Cortex of kidney (tissue), 1 donor: Measurements from ENCODE around the gene RPTOR.
"Not testable (repeated sequence)": the region's sequence is repeated elsewhere in the genome, so short reads cannot be mapped to it uniquely, and the experiment has no call there.

Experiments
- DNase-seq: peaks from one replicate; lab custom pipeline; 2025; lab: John Stamatoyannopoulos, UW

RPTOR gene

GRCh38 chr17:80743181-80743771 is 198.6 kb downstream of the RPTOR start:
- no peak for DNase-seq

DNA sequence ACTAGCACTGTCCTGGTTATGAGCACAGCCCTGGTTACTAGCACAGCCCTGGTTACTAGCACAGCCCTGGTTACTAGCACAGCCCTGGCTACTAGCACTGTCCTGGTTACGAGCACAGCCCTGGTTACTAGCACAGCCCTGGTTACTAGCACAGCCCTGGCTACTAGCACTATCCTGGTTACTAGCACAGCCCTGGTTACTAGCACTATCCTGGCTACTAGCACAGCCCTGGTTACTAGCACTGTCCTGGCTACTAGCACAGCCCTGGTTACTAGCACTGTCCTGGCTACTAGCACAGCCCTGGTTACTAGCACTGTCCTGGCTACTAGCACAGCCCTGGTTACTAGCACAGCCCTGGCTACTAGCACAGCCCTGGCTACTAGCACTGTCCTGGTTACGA is 199.3 kb downstream of the RPTOR start:
- not testable (repeated sequence) for DNase-seq

GRCh38 chr17:80744725-80745124 is 200.1 kb downstream of the RPTOR start:
- not testable (repeated sequence) for DNase-seq

GRCh38 chr17:80745183-80745582 is 200.5 kb downstream of the RPTOR start:
- DNase-seq: no peak

- DNase-seq: no peak
These were observed 201.8 kb downstream of the RPTOR start for GRCh38 chr17:80746262-80746935.

GRCh38 chr17:80747469-80747868 is 202.8 kb downstream of the RPTOR start:
- no peak for DNase-seq

DNA sequence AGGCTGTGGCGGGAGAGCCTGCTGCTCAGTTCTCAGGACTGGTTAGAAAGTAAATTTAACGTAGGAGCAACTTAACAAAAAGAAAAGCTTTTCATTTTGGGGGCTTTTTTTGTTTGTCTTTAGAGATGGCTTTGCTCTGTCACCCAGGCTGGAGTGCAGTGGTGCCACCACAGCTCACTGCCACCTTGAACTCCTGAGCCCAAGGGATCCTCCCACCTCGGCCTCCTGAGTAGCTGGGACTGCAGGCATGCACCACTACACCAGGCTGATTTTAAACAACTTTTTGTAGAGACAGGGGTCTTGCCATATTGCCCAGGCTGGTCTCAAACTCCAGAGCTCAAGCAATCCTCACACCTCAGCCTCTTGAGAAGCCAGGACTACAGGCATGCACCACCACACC is 205.0 kb downstream of the RPTOR start:
- no peak for DNase-seq

- DNase-seq: no peak
These were observed 205.6 kb downstream of the RPTOR start for GRCh38 chr17:80750263-80750662.

GRCh38 chr17:80751070-80751945 is 206.7 kb downstream of the RPTOR start:
- DNase-seq: no peak

- no peak for DNase-seq
These were observed 207.4 kb downstream of the RPTOR start for GRCh38 chr17:80751946-80752581.

DNA sequence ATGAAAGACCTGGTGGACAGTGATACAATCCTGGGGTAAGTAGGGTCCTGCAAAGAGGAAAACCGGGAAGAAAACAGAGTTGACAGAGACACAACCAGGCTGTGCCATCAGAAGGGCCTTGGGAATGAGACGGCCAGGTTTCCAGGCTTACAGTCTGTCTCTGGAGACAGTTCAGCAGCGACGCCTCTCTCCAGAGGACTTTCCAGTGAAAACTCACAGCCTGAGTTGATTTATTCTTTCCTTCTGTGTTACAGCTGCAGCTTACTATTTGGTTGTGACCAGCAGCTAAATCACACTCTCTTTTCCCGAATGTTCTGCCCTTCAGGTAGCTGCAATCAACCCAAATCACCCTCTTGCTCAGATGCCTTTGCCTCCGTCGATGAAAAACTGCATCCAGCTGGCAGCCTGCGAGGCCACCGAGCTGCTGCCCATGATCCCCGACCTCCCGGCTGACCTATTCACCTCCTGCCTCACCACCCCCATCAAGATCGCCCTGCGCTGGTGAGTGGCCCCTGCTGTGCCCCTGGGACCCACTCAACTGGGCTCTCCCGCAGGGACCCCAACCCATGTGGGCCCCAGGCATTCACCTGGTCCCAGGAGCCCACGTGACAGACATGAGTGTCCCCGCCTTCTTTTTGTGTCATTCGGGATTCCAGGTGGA is 209.2 kb downstream of the RPTOR start:
- DNase-seq: no peak

DNA sequence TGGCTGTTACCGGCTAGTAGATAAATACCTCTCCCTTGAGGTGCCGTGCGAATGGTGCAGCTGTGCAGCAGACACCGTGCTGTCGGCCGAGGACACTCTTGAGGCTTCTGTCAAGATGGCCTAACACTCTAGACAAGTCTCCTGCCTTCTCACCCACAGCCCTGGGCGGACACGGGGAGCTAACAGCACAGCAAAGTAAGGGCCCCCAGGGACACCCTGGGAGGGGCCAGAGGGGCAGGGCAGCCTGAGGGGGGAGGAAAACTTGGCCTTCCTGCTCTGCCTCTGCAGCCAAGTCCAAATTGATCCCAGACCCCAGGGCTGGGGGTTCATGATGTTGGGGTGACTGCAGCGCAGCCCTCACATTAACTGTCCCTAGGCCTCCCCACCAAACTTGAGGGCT is 210.2 kb downstream of the RPTOR start:
- DNase-seq: no peak

DNA sequence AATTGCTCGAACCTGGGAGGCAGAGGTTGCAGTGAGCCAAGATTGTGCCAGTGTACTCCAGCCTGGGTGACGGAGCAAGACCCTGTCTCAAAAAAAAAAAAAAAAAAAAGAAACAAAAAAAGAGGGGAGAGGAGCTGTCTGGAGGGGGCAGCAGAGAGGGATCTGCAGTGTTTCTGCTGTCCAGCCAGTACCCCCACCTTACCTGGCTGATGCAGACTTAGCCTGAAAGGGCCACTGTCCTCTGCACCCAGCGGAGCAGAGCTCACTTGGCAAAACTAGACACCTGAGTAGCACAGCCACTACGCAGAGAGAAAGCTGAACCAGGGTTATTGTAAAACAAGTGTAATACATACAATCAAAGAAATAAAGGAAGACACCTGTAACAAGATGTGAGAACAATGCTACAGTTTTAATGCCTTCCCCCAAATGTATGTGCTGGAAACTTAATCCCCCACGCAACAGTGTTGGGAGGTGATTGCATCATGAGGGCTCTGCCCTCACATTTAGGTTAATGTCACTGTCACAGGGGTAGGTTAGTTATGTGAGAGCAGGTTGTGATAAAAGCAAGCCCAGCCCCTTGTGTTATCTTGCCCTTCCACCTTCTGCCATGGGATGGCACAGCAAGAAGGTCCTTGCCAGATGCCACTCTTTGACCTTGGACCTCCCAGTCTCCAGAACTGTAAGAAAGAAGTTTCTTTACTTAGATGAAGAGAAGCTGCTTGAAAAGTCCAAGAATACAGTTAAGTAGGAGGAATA is 211.2 kb downstream of the RPTOR start:
- no peak for DNase-seq

- no peak for DNase-seq
These were observed 214.1 kb downstream of the RPTOR start for GRCh38 chr17:80758481-80759376.

DNA sequence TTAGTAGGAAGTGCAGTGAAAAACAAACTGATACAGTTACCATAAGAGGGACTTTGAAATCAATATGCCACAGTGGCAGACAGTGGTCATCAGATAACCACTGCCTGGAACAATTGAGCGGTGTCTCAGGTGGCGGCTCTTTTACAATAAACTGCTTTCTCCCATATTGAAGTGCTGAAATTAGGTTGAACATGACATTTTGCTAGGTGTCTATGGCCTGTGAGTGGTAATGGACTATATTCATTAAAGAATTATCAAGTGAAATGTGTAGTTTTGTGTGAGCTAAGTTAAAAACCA is 214.7 kb downstream of the RPTOR start:
- no peak for DNase-seq

DNA sequence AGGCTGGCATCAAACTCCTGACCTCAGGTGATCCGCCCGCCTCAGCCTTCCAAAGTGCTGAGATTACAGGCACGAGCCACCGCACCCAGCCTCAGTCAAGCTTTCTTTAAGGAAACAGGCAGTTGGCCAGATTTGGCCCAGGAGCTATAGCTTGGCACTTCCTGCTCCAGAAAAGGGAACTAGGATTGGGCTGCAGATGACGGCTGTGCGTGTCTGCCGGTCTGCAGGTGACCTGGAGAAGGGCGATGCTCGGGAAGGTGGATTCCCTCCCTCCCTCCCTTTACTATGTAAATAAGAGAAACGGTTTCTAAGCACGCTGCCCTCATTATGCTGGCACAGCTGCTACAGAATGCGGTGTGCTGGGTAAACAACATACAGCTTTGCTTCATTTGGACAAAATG is 215.9 kb downstream of the RPTOR start:
- no peak for DNase-seq

DNA sequence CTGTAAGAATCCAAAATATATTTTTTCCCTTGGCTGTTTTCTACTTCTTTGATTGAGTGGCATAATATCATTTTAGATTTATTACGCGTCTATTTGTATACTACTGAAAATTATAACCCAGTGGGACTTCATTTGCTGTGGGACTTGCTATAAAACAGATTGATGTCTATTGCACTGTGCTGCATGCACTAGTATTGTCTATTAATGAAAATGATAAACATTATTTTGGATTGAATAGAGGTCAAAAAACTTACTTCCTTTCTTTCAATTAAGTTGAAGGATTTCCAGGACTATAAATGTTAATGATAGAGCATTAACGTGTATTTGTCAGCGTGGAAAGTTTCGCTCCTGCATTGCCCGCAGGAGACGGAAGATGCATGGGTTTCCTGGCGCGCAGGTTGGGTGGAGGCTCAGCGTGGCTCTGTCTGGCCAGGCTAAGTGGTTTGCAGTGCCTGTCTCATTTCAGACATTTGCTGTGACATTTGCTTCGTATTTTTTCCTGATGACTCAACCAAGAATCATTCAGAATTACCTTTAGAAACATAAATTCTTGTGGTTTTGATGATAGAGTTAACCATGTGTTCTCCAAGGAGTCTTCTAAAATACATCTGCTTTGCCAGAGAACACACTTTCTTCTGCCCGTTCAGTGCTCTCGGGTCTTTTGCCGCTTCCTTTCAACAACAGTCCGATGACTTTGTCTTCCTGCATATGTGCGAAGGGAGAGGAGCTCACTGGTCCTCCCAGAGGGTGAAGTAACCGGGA is 216.7 kb downstream of the RPTOR start:
- DNase-seq: no peak

DNA sequence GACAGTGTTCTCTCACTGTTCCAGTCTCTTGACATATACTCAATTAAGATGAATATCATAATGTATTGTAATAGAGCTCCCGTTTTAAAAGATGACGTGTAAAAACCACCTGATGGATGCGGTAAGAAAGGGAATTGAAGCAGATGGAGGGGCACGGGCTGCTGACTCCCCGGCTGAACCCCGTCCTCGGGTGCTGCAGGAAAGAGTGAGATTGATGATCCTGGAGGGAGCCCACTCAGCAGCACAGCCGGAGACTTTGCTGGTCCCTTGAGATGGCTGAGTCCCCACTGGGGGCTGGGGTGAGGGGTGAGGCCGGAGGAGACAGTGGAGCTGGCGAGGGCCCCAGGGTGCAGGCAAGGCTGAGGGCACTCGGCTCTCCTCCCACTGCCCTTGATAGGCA is 217.4 kb downstream of the RPTOR start:
- no peak for DNase-seq

- DNase-seq: no peak
These were observed 218.7 kb downstream of the RPTOR start for GRCh38 chr17:80763293-80763867.
